WI38 (cell line): ENCODE data around the gene DNAL1.
A peak's percentile ranks its signal among the peaks of the same experiment; 100 is the strongest.

Experiments
- H3K4me3 ChIP-seq: 2 replicates; pipeline ENCODE4 v1.5.1; 2011; ENCODE audit warnings: low read depth, mild to moderate bottlenecking, control low read depth, low read length
- CTCF ChIP-seq: IDR thresholded peaks from 2 replicates; pipeline ENCODE4 v1.5.1; 2012; ENCODE audit warnings: low read depth, mild to moderate bottlenecking, control low read depth, low read length

Gene DNAL1

GRCh38 chr14:73613046-73613383 is 31.8 kb upstream of the DNAL1 start:
- TF ChIP-seq CTCF, result no peak
- peak overlapping the region; percentile 65 for H3K4me3 ChIP-seq

- H3K4me3 ChIP-seq, result peak overlapping the region; percentile 65
Measured at GRCh38 chr14:73613419-73613963, 31.3 kb upstream of the DNAL1 start.

GRCh38 chr14:73616831-73617230 is 28.0 kb upstream of the DNAL1 start:
- H3K4me3 ChIP-seq, result no peak overlapping the region
- no peak for TF ChIP-seq CTCF

More at GRCh38 chr14:73613419-73613963, 31.3 kb upstream of the DNAL1 start:
- no peak for TF ChIP-seq CTCF

GRCh38 chr14:73619524-73619923 is 25.3 kb upstream of the DNAL1 start:
- no peak overlapping the region for H3K4me3 ChIP-seq
- TF ChIP-seq CTCF, result no peak

- no peak for TF ChIP-seq CTCF
- H3K4me3 ChIP-seq, result no peak overlapping the region
Measured at GRCh38 chr14:73620268-73620667, 24.5 kb upstream of the DNAL1 start.

GRCh38 chr14:73623504-73624054 is 21.2 kb upstream of the DNAL1 start:
- no peak overlapping the region for H3K4me3 ChIP-seq
- no peak for TF ChIP-seq CTCF

- no peak for TF ChIP-seq CTCF
Measured at GRCh38 chr14:73625706-73626105, 19.1 kb upstream of the DNAL1 start.

More at GRCh38 chr14:73625706-73626105, 19.1 kb upstream of the DNAL1 start:
- H3K4me3 ChIP-seq, result no peak overlapping the region
